Pancreas (tissue), 10 donors: ENCODE data around the gene PDE4B. TPM values are rescaled to one million over a fixed set of nuclear protein-coding genes. Genes with fewer than 3 reads are reported as not detected.
"Not testable (repeated sequence)": the region's sequence is repeated elsewhere in the genome, so short reads cannot be mapped to it uniquely, and the experiment has no call there.

ENCODE experiments used
- ATAC-seq, 4 donors: fragments of 200-7000 bp; cut with Tn5 transposase; one replicate each; pipeline versions ENCODE4 v1.8.0 to v1.9.1; 2020; ENCODE audit warnings: mild to moderate bottlenecking in 4 of 4, moderate library complexity in 4 of 4
- DNase-seq, 6 donors: peaks; one replicate each; pipeline ENCODE4 v3.0.0-alpha.2; 2020
- FAIRE-seq: peaks from 2 replicates; lab custom pipeline; 2012; peaks lifted over from hg19 to GRCh38; lab: Jason Lieb, UNC
- H3K27ac ChIP-seq, 4 donors: fragments of 200-600 bp; sonication (generic); 1 replicate in 3 of 4; 2 replicates in 1 of 4; pipeline versions ENCODE4 v1.5.0 to v1.8.0; 2020
- H3K27me3 ChIP-seq, 4 donors: fragments of 200-600 bp; one replicate each; pipeline ENCODE4 v1.8.0; 2021
- H3K36me3 ChIP-seq, 3 donors: fragments of 200-600 bp; sonication (generic) in 1 of 3; one replicate each; pipeline versions ENCODE4 v1.5.0 to v1.8.0; 2020 to 2021
- H3K4me1 ChIP-seq, 3 donors: fragments of 200-600 bp; one replicate each; pipeline ENCODE4 v1.8.0; 2021
- H3K4me3 ChIP-seq, 4 donors: fragments of 200-600 bp; sonication (generic) in 2 of 4; one replicate each; pipeline versions ENCODE4 v1.5.0 to v1.8.0; 2020 to 2021
- H3K9me3 ChIP-seq, 4 donors: fragments of 200-600 bp; one replicate each; pipeline ENCODE4 v1.8.0; 2021
- CTCF ChIP-seq, 4 donors: fragments of 200-600 bp; sonication (generic) in 3 of 4; IDR thresholded peaks; one replicate each; pipeline versions ENCODE4 v1.5.0 to v1.8.0; 2021; ENCODE audit warnings: antibody characterized with exemption in 4 of 4
- WGBS, 2 donors: extraction: QIAGEN DNeasy Blood & Tissue Kit; methylation state at CpG; one replicate each; pipeline ENCODE4 v1.1.7; 2013; 5-methylcytosine and 5-hydroxymethylcytosine counted together
- intact Hi-C, 3 donors: fragments of 100-400 bp; cut with DNase I; formaldehyde crosslinking; loops; one replicate each; pipeline versions ENCODE4 v1.11.1 to v1.14.2; 2022
- polyA plus RNA-seq, 2 donors: library from polyadenylated mRNA; stranded (reverse); fragments of 200-250 nt; gene quantifications; one replicate each; pipeline ENCODE4 v1.2.3, GENCODE V29; 2013
- total RNA-seq, 6 donors: library from RNA; stranded (reverse); fragmentation: NEBNext Ultra II Directional in 4 of 6; extraction: Animal tissue kit (Norgen Biotek cat#: 25700) in 4 of 6; gene quantifications; one replicate each; pipeline versions ENCODE4 v1.2.1 to v1.2.4, GENCODE V29; 2021 to 2023
- donor health status: healthy with polysubstance abuse.
- donor health status: DM: no; HTN: no; CAD: no; lungs with moderate emphysema.
- donor health status: DM: no; HTN: no; CAD: no.
- donor health status: control.
- donor health status: control.
- donor health status: Bipolar disorder and iron deficiency.
- donor health status: DM: yes; HTN: yes; CAD: no.
- donor health status: DM: no; HTN: no; CAD: no.
- donor health status: DM: no; HTN: no; CAD: no.
- donor health status: DM: yes; HTN: yes; CAD: no.

PDE4B gene
- total and polyA plus RNA-seq, 8 donors: 0.23 to 3.7 (median 0.92) TPM

GRCh38 chr1:66317248-66317515, 524.5 kb downstream of the PDE4B start:
- intact Hi-C loops: no loop called here
- TF ChIP-seq CTCF (IDR thresholded peaks at IDR 0.05): no peak

DNA sequence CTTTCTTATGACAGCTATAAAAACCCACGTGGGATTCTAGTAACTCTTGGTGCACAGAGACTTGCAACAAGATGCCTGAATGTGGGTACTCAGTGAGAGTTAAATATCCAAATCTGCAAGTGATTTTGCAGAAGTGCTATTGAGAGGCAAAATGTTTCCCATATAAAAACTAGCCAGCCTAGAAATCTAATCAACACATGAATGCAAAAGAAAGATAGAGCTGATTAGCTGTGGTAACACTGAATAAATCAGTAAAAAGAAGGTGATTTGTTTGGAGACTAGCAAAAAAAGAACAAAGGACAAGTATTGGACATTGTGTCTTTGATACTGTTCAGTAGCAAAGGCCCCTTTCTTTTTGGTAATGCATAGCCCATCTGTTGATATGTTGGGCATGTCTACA, 527.5 kb downstream of the PDE4B start:
- Histone ChIP-seq H3K9me3 (no peaks in the 10 kb centered on the region), H3K4me3 (no peak overlapping the region), H3K4me1 (peaks cover 0 to 18% (median 17%) of the 10 kb centered on the region in 3 donors), H3K27ac (no peak overlapping the region), H3K36me3 (no peaks in the 10 kb centered on the region), H3K27me3 (peaks cover 0 to 33% (median 4%) of the 10 kb centered on the region in 4 donors)
- intact Hi-C loops: no loop called here
- ATAC-seq: no peak
- no peak for TF ChIP-seq CTCF (IDR thresholded peaks at IDR 0.05)
- no peak for FAIRE-seq
- DNase-seq: no peak
- WGBS, 2 donors: 27 to 29% methylated on average over 1 of the region's 1 CpG

More at GRCh38 chr1:66317248-66317515, 524.5 kb downstream of the PDE4B start:
- no peak for FAIRE-seq
- WGBS, 2 donors: 91 to 94% methylated on average over 1 of the region's 1 CpG
- DNase-seq: no peak
- ATAC-seq: peak in 1 of 4 donors; percentile 20
- Histone ChIP-seq H3K27me3 (peaks cover 0 to 49% (median 4%) of the 10 kb centered on the region in 4 donors), H3K27ac (peak overlapping the region in 3 of 4 donors; percentile 51 to 74 (median 61)), H3K4me1 (peaks cover 0 to 18% (median 17%) of the 10 kb centered on the region in 3 donors), H3K4me3 (no peak overlapping the region), H3K36me3 (no peaks in the 10 kb centered on the region), H3K9me3 (no peaks in the 10 kb centered on the region)

DNA sequence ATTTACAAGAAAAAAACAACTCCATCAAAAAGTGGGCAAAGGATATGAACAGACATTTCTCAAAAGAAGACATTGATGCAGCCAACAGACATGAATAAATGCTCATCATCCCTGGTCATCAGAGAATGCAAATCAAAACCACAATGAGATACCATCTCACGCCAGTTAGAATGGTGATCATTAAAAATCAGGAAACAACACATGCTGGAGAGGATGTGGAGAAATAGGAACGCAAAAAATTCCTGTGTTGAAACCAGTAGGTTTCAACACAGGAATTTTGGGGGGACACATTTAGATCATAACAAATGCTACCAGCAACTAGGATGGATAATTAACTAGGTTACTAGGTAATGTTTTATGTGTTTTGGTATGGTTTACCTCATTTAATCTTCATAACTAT, 529.8 kb downstream of the PDE4B start:
- ATAC-seq, H3K9me3 ChIP-seq, H3K36me3 ChIP-seq, H3K27ac ChIP-seq, DNase-seq, H3K4me3 ChIP-seq, H3K4me1 ChIP-seq, FAIRE-seq, intact Hi-C loops: not testable (repeated sequence)
- WGBS, 2 donors: 75 to 91% methylated on average over 2 of the region's 2 CpGs
- peaks cover 0 to 32% (median 4%) of the 10 kb centered on the region in 4 donors for H3K27me3 ChIP-seq

DNA sequence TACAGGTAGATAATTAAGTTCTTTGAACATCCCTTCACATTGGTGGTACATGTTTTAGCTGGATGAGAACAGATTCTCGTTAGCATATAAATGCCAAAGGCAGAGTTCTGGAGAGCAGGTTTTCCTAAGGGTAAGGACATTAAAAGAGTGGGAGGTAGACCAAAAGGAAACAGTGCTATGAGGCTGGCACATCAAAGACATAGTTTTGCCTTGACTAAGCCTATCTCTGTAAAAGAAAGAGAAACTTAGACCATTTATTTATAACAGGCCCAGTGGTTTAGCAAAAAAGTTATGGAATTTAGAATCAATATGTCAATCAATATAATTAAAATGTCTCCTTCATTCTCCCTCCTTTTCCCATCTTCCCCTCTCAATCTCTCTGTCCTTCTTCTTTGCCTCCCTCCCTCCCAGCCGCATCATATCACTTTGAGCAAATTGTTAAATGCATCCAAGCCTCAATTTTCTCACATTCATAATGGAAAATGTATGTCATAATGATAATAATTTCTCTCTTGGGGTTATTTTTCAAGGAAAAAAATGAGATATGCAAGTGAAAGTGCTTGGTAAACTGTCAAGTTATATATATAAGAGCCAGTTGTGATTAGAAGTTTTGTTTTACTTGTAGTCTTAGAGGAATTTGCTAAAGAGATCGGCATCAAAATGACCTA, 531.4 kb downstream of the PDE4B start:
- FAIRE-seq (no peak), DNase-seq (no peak), ATAC-seq (no peak)
- H3K4me1 ChIP-seq: no peaks in the 10 kb centered on the region
- no peak for TF ChIP-seq CTCF (IDR thresholded peaks at IDR 0.05)
- H3K4me3 ChIP-seq: no peak overlapping the region
- 70 to 87% methylated on average over 3 of the region's 3 CpGs for WGBS, 2 donors
- H3K36me3 ChIP-seq: no peaks in the 10 kb centered on the region
- peaks cover 0 to 22% (median 0%) of the 10 kb centered on the region in 4 donors for H3K27me3 ChIP-seq
- H3K27ac ChIP-seq: no peak overlapping the region
- intact Hi-C loops: no loop called here
- H3K9me3 ChIP-seq: no peaks in the 10 kb centered on the region

DNA sequence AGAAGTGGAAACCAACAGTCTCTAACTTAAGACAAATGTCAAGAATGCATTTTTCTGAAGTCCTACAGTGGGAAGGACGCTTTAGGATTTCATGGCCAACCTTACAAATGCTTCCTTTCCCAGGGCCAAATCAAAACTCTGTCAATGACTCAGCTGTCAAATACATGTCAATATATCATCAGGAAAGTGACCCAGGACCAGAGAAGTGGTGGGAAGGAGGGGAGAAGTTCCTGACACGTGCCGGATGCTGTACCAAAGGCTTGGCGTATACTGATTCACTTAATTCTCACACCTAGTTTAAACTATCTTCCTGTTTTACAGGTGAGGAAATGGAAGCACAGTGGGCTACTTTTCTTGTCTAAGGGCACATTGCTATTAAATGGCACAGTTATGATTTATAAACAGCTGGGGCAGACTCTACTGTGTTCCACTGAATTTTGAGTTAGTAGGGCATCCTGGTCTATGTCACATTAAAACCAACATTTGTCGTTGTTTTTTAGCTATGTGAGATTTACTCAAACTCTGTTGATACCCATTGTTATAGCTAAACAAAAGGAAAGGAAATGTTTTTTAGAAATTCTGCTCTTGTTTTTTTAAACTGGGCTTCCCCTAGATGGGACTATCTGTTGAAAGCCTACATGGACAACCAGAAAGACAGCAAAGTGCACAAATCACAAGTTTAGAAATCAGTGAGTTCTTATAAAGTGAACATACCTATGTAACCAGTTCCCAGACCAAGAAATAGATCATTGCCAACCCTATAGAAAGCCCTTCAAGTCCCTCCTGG, 533.1 kb downstream of the PDE4B start:
- DNase-seq (no peak), FAIRE-seq (no peak), ATAC-seq (no peak)
- no peaks in the 10 kb centered on the region for H3K9me3 ChIP-seq
- H3K36me3 ChIP-seq: no peaks in the 10 kb centered on the region
- peaks cover 0 to under 1% (median 0%) of the 10 kb centered on the region in 3 donors for H3K4me1 ChIP-seq
- H3K27ac ChIP-seq: no peak overlapping the region
- no peak overlapping the region for H3K4me3 ChIP-seq
- intact Hi-C loops: no loop called here
- peaks cover 0 to 7% (median 0%) of the 10 kb centered on the region in 4 donors for H3K27me3 ChIP-seq
- 74 to 82% methylated on average over 5 of the region's 5 CpGs for WGBS, 2 donors
- TF ChIP-seq CTCF (IDR thresholded peaks at IDR 0.05): no peak
